Measurements from ENCODE around the gene CCNDBP1. TPM values are rescaled to one million over a fixed set of nuclear protein-coding genes. Genes with fewer than 3 reads are reported as not detected.

CCNDBP1 gene
- total RNA-seq, 5 donors from 2014 or later (not counting 1 experiment from before 2014, with no cell fraction given) = 91.3 to 103 (median 102) TPM

- H3K4me1 ChIP-seq (ENCODE audit: control insufficient read depth in 1 of 2, extremely low read depth in 1 of 2, insufficient read depth in 2 of 2, low read length in 2 of 2) = no peaks in the 10 kb centered on the region
- H3K27me3 Mint-ChIP-seq = peaks cover 0 to 3% of the 10 kb centered on the region in 2 donors
- CTCF ChIA-PET = no interaction called here
- H3K4me1 Mint-ChIP-seq = peaks cover 2 to 13% (median 5%) of the 10 kb centered on the region in 3 donors
- H3K9me3 ChIP-seq = no peaks in the 10 kb centered on the region
- DNase-seq (no peak), ATAC-seq (replicated peaks in 1 of 4) (no peak)
- no peaks in the 10 kb centered on the region for H3K36me3 ChIP-seq (ENCODE audit: control insufficient read depth in 2 of 2, extremely low read depth in 1 of 2, insufficient read depth in 1 of 2, low read length in 1 of 2)
- H3K4me3 ChIP-seq (ENCODE audit: control insufficient read depth in 1 of 2, extremely low read depth in 1 of 2, low read length in 1 of 2) = no peak overlapping the region
- H3K27ac Mint-ChIP-seq = no peak overlapping the region
- H3K36me3 Mint-ChIP-seq = no peaks in the 10 kb centered on the region
- H3K4me3 Mint-ChIP-seq = no peak overlapping the region
- POLR2A ChIA-PET = no interaction called here
- WGBS (ENCODE audit: insufficient coverage) = 34% methylated on average over 4 of the region's 6 CpGs
- H3K27me3 ChIP-seq (replicated peaks in 1 of 2; ENCODE audit: control insufficient read depth in 2 of 2, extremely low read depth in 1 of 2, insufficient read depth in 2 of 2, low read length in 1 of 2) = peaks cover 0 to 3% of the 10 kb centered on the region in 2 experiments
- no peak overlapping the region for H3K27ac ChIP-seq (ENCODE audit: low read length)
- H3K9me3 Mint-ChIP-seq = no peaks in the 10 kb centered on the region
Measured at GRCh38 chr15:43246261-43246774, 61.1 kb downstream of the CCNDBP1 start.

Other genes with a start within 250 kb of the CCNDBP1 start
- 10 to 100 TPM; 35.0 to 55.6 (median 41.0) TPM for gene UBR1, start 79.4 kb upstream of the CCNDBP1 start, total RNA-seq
- 10 to 100 TPM; 14.8 to 20.2 (median 16.4) TPM for gene TMEM62, start 51.8 kb upstream of the CCNDBP1 start, total RNA-seq
- gene EPB42, start 35.6 kb downstream of the CCNDBP1 start, total RNA-seq = not detected
- not detected for gene TGM5, start 81.5 kb downstream of the CCNDBP1 start, total RNA-seq
- gene TGM7, start 116.9 kb downstream of the CCNDBP1 start, total RNA-seq = not detected
- gene LCMT2, start 145.2 kb downstream of the CCNDBP1 start, total RNA-seq = 10 to 100 TPM in 3 of 5 donors, 1 to 10 TPM in 2; 9.3 to 13.6 (median 10.7) TPM
- 10 to 100 TPM; 16.6 to 38.3 (median 32.2) TPM for gene ZSCAN29, start 185.6 kb downstream of the CCNDBP1 start, total RNA-seq
- gene TUBGCP4, start 185.7 kb downstream of the CCNDBP1 start, total RNA-seq = 10 to 100 TPM; 10.4 to 24.3 (median 21.3) TPM

All from T-cell (primary cell).